Fibroblast of lung (primary cell): ENCODE results near the gene SNRNP48. TPM values are rescaled to one million over a fixed set of nuclear protein-coding genes. Genes with fewer than 3 reads are reported as not detected.

Experiments used
- DNase-seq, 2 donors: peaks; one replicate each; pipeline versions ENCODE4 v3.0.0 to v3.0.0-alpha.2; 2010; ENCODE audit warnings: low read depth in 2 of 2
- H2AFZ ChIP-seq: 2 replicates; pipeline ENCODE4 v1.5.1; 2012; ENCODE audit warnings: low read length, control low read depth, inconsistent platforms
- H3K27ac ChIP-seq: 2 replicates; pipeline ENCODE4 v1.5.1; 2011; ENCODE audit warnings: low read length, control low read depth; ENCODE audit not compliant: insufficient read depth
- H3K27me3 ChIP-seq: 2 replicates; pipeline ENCODE4 v1.5.1; 2011; ENCODE audit warnings: mild to moderate bottlenecking, low read length; ENCODE audit not compliant: control insufficient read depth, insufficient read depth
- H3K36me3 ChIP-seq: 2 replicates; pipeline ENCODE4 v1.5.1; 2011; ENCODE audit warnings: low read length; ENCODE audit not compliant: control insufficient read depth, insufficient read depth
- H3K4me1 ChIP-seq: 2 replicates; pipeline ENCODE4 v1.5.1; 2011; ENCODE audit warnings: low read length; ENCODE audit not compliant: control insufficient read depth, insufficient read depth; ENCODE audit errors: extremely low read depth
- H3K4me2 ChIP-seq: 2 replicates; pipeline ENCODE4 v1.5.1; 2011; ENCODE audit warnings: low read length, control low read depth; ENCODE audit not compliant: insufficient read depth; ENCODE audit errors: extremely low read depth
- H3K4me3 ChIP-seq, 4 experiments: fragments of 200-600 bp in 1 of 4; sonication (generic) in 1 of 4; replicated peaks in 1 of 4; 2 replicates each; pipeline ENCODE4 v1.5.1; 2011 to 2016; ENCODE audit warnings: low read length in 4 of 4, low read depth in 3 of 4, mild to moderate bottlenecking in 3 of 4, control low read depth in 2 of 4, inconsistent platforms in 1 of 4, mixed read lengths in 1 of 4; ENCODE audit not compliant: insufficient read depth in 1 of 4; ENCODE audit errors: control extremely low read depth in 1 of 4
- H3K79me2 ChIP-seq: 2 replicates; pipeline ENCODE4 v1.5.1; 2012; ENCODE audit warnings: mild to moderate bottlenecking, low read length, inconsistent platforms; ENCODE audit not compliant: control insufficient read depth, insufficient read depth
- H3K9ac ChIP-seq: 2 replicates; pipeline ENCODE4 v1.5.1; 2011; ENCODE audit warnings: mild to moderate bottlenecking, low read length, control low read depth; ENCODE audit not compliant: insufficient read depth
- H3K9me3 ChIP-seq: 2 replicates; pipeline ENCODE4 v1.5.1; 2012; ENCODE audit warnings: low read depth, low read length; ENCODE audit not compliant: control insufficient read depth, insufficient read depth
- H4K20me1 ChIP-seq: 2 replicates; pipeline ENCODE4 v1.5.1; 2011; ENCODE audit warnings: low read length; ENCODE audit not compliant: control insufficient read depth, insufficient read depth; ENCODE audit errors: extremely low read depth
- CTCF ChIP-seq, 2 donors: IDR thresholded peaks in 1 of 2; conservative IDR thresholded peaks in 1 of 2; 1 replicate in 1 of 2; 2 replicates in 1 of 2; pipeline ENCODE4 v1.5.1; 2011 to 2012; ENCODE audit warnings: low read length in 2 of 2, control low read depth in 1 of 2, inconsistent platforms in 1 of 2, low read depth in 1 of 2, mild to moderate bottlenecking in 1 of 2
- EZH2 ChIP-seq: IDR thresholded peaks from 2 replicates; pipeline ENCODE4 v1.5.1; 2012; ENCODE audit warnings: low read length, control low read depth, mild to moderate bottlenecking; ENCODE audit errors: missing control alignments
- polyA plus RNA-seq, 2 donors: library from polyadenylated mRNA; depleted of rRNA in 1 of 2; stranded (reverse) in 1 of 2; unstranded in 1 of 2; fragments of >200 nt; gene quantifications; 2 replicates each; pipeline ENCODE4 v1.2.1, GENCODE V29; 2011 to 2012; ENCODE audit warnings: missing spikeins in 1 of 2
- total RNA-seq: library from RNA; depleted of rRNA; stranded (reverse); fragments of >200 nt; gene quantifications from 2 replicates; pipeline ENCODE4 v1.2.1, GENCODE V29; 2014

Gene SNRNP48
- total and polyA plus RNA-seq, 2 donors (not counting 1 experiment from before 2014, with no cell fraction given), result 8.3 to 9.1 TPM

GRCh38 chr6:7630792-7631191 is 40.8 kb downstream of the SNRNP48 start:
- TF ChIP-seq EZH2, result no peak
- Histone ChIP-seq H3K4me1 (no peaks in the 10 kb centered on the region), H3K9me3 (no peaks in the 10 kb centered on the region), H3K9ac (no peak overlapping the region), H3K79me2 (no peaks in the 10 kb centered on the region), H3K4me3 (no peak overlapping the region), H3K27me3 (no peaks in the 10 kb centered on the region), H3K4me2 (no peak overlapping the region), H3K27ac (no peak overlapping the region), H4K20me1 (no peaks in the 10 kb centered on the region), H2AFZ (no peak overlapping the region), H3K36me3 (no peaks in the 10 kb centered on the region)
- no peak for DNase-seq

DNA sequence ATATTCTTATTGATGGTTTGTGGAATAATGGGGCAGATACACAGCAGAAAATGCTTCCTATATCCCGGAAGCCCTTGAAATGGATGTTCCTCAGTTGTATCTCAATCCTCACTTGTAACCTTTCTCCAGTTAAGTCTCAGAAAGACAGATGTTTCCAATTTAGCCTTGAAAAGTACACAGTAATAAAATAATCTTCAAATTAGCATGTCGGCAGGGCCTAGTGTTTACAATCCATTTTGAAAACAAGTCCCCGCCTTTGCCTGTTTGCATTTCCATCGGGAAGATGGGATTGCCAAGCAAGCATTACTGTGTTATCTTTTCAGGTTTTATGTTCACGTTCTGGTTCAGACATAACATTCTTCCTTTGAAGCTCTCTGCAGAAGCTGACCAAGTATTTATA is 41.5 kb downstream of the SNRNP48 start:
- no peaks in the 10 kb centered on the region for H4K20me1 ChIP-seq
- H3K36me3 ChIP-seq, result no peaks in the 10 kb centered on the region
- TF ChIP-seq CTCF (conservative IDR thresholded peaks at IDR 0.05 in 1 of 2, IDR thresholded peaks at IDR 0.05 in 1 of 2; ENCODE audit: low read depth in 1 of 2, low read length in 2 of 2) (no peak), EZH2 (no peak)
- no peaks in the 10 kb centered on the region for H3K27me3 ChIP-seq
- no peak overlapping the region for H3K4me3 ChIP-seq
- H3K9me3 ChIP-seq, result no peaks in the 10 kb centered on the region
- DNase-seq, result no peak
- no peak overlapping the region for H3K4me2 ChIP-seq
- H3K27ac ChIP-seq, result no peak overlapping the region
- H3K79me2 ChIP-seq, result no peaks in the 10 kb centered on the region
- no peak overlapping the region for H2AFZ ChIP-seq
- H3K9ac ChIP-seq, result no peak overlapping the region
- H3K4me1 ChIP-seq, result no peaks in the 10 kb centered on the region

DNA sequence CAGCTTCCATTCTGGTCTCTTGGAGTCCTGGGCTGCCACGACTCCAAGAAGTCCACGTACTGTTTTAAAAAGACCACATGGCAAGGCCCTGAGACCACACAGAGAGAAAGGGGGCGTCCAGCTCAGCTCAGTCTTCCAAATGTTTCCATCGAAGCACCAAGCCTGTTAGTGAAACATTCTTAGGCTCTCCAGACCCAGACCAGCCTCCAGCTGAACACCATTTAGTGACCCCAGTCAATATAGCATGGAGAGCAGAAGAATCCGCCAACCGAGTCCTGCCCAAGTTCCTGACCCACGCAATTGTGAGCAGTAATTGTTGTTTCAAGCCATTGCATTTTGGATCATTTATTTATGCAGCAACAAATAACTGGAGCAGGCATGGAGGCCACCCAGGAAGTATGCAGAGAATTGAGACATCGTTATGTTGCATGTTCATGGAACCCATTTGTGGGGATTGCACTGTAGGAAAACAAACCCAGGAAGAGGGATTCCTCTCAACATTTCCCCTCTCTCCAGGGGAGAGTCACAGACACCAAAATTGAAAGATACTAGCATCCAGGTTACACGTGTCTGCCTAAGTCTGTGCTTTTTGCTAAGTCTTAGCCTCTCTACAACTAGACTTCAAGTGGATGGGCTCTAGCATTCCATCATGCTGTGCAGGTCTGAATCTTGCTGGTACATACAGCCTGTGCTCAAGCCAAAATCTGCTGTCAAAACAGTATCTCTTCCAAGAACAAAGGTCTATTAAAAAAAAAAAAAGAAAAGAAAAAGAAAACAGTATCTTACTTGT is 42.7 kb downstream of the SNRNP48 start:
- H3K9me3 ChIP-seq, result no peaks in the 10 kb centered on the region
- no peaks in the 10 kb centered on the region for H3K36me3 ChIP-seq
- no peak overlapping the region for H3K4me3 ChIP-seq
- H3K4me1 ChIP-seq, result no peaks in the 10 kb centered on the region
- no peak overlapping the region for H2AFZ ChIP-seq
- H3K79me2 ChIP-seq, result no peaks in the 10 kb centered on the region
- no peak overlapping the region for H3K27ac ChIP-seq
- no peak overlapping the region for H3K9ac ChIP-seq
- H3K4me2 ChIP-seq, result no peak overlapping the region
- TF ChIP-seq EZH2, result no peak
- TF ChIP-seq CTCF (conservative IDR thresholded peaks at IDR 0.05 in 1 of 2, IDR thresholded peaks at IDR 0.05 in 1 of 2; ENCODE audit: low read depth in 1 of 2, low read length in 2 of 2), result no peak
- H4K20me1 ChIP-seq, result no peaks in the 10 kb centered on the region
- no peak for DNase-seq
- H3K27me3 ChIP-seq, result no peaks in the 10 kb centered on the region
